Tibial artery (tissue), 4 donors: ENCODE results near the gene TREML1.

Source experiments
- DNase-seq, 2 donors: peaks; one replicate each; pipeline ENCODE4 v3.0.0-alpha.2; 2019
- H3K27ac ChIP-seq, 2 donors: fragments of 200-600 bp; sonication (generic) in 1 of 2; 1 replicate in 1 of 2; 2 replicates in 1 of 2; pipeline ENCODE4 v1.5.1; 2018 to 2019; ENCODE audit warnings: mild to moderate bottlenecking in 1 of 2
- H3K27me3 ChIP-seq, 2 donors: fragments of 200-600 bp; sonication (generic) in 1 of 2; one replicate each; pipeline versions ENCODE4 v1.5.1 to v1.6.0; 2016 to 2019
- H3K36me3 ChIP-seq, 3 donors: fragments of 200-600 bp; sonication (generic) in 2 of 3; one replicate each; pipeline ENCODE4 v1.5.1; 2016 to 2019; ENCODE audit warnings: mild to moderate bottlenecking in 2 of 3
- H3K4me1 ChIP-seq, 4 donors: fragments of 200-600 bp; sonication (generic) in 2 of 4; 1 replicate in 3 of 4; 2 replicates in 1 of 4; pipeline ENCODE4 v1.5.1; 2016 to 2019
- H3K4me3 ChIP-seq, 2 donors: fragments of 200-600 bp; sonication (generic) in 1 of 2; 1 replicate in 1 of 2; 2 replicates in 1 of 2; pipeline ENCODE4 v1.5.1; 2018 to 2019; ENCODE audit warnings: mild to moderate bottlenecking in 2 of 2
- H3K9me3 ChIP-seq, 3 donors: fragments of 200-600 bp; sonication (generic) in 1 of 3; one replicate each; pipeline ENCODE4 v1.5.1; 2016 to 2019
- CTCF ChIP-seq, 2 experiments: fragments of 200-600 bp in 1 of 2; fragments of 450-650 bp in 1 of 2; IDR thresholded peaks; one replicate each; pipeline ENCODE4 v1.5.1; 2017 to 2019; ENCODE audit warnings: antibody characterized with exemption in 2 of 2, mild to moderate bottlenecking in 1 of 2, moderate library complexity in 1 of 2
- intact Hi-C: fragments of 100-400 bp; cut with DNase I; formaldehyde crosslinking; loops from one replicate; pipeline ENCODE4 v1.15.0; 2023; ENCODE audit warnings: low total_unique reads

TREML1 gene

GRCh38 chr6:41135062-41135832 lies 18.9 kb downstream of the TREML1 start:
- H3K4me3 ChIP-seq, result no peak overlapping the region
- H3K27ac ChIP-seq, result no peak overlapping the region
- no peaks in the 10 kb centered on the region for H3K9me3 ChIP-seq
- no peak for TF ChIP-seq CTCF (IDR thresholded peaks at IDR 0.05)
- peaks cover 6 to 47% (median 14%) of the 10 kb centered on the region in 3 donors for H3K36me3 ChIP-seq
- no peak for DNase-seq
- H3K27me3 ChIP-seq, result no peaks in the 10 kb centered on the region
- H3K4me1 ChIP-seq, result no peaks in the 10 kb centered on the region
- intact Hi-C loops, result no loop called here

DNA sequence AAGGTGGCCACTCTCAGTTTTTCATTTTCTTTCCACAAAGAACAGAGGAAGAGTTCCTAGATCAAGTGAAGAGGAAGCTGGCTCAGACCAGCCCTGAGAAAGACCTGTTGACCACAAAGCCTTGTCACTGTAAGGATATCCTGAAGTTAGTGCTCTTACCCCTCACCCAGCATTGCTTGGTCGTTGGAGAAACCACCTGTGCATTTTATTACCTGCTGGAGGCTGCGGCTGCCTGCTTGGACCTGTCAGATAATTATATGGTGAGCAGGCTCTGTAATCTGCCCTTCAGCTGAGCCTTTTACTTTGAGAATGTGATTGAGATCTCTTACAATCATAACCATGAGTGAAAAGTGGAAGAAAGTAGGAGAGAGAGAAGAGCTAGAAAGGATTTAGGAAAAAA lies 21.9 kb downstream of the TREML1 start:
- no peak for TF ChIP-seq CTCF (IDR thresholded peaks at IDR 0.05)
- DNase-seq, result no peak
- Histone ChIP-seq H3K27ac (no peak overlapping the region), H3K27me3 (no peaks in the 10 kb centered on the region), H3K36me3 (peaks cover 3 to 17% (median 6%) of the 10 kb centered on the region in 3 donors), H3K4me3 (no peak overlapping the region), H3K9me3 (no peaks in the 10 kb centered on the region), H3K4me1 (no peaks in the 10 kb centered on the region)
- intact Hi-C loops, result no loop called here

GRCh38 chr6:41125282-41125681 lies 28.9 kb downstream of the TREML1 start:
- Histone ChIP-seq H3K4me3 (no peak overlapping the region), H3K27ac (no peak overlapping the region), H3K9me3 (no peaks in the 10 kb centered on the region), H3K27me3 (no peaks in the 10 kb centered on the region), H3K4me1 (no peaks in the 10 kb centered on the region), H3K36me3 (peaks cover 0 to 17% (median 14%) of the 10 kb centered on the region in 3 donors)
- no peak for TF ChIP-seq CTCF (IDR thresholded peaks at IDR 0.05)
- intact Hi-C loops, result no loop called here
- DNase-seq, result no peak

GRCh38 chr6:41122918-41123317 lies 31.2 kb downstream of the TREML1 start:
- no peak for DNase-seq
- Histone ChIP-seq H3K4me3 (no peak overlapping the region), H3K4me1 (no peaks in the 10 kb centered on the region), H3K36me3 (peaks cover 0 to 17% (median 14%) of the 10 kb centered on the region in 3 donors), H3K27ac (no peak overlapping the region), H3K9me3 (no peaks in the 10 kb centered on the region), H3K27me3 (no peaks in the 10 kb centered on the region)
- TF ChIP-seq CTCF (IDR thresholded peaks at IDR 0.05), result no peak
- intact Hi-C loops, result no loop called here

- no peaks in the 10 kb centered on the region for H3K27me3 ChIP-seq
- H3K4me3 ChIP-seq, result no peak overlapping the region
- no peak overlapping the region for H3K27ac ChIP-seq
- H3K9me3 ChIP-seq, result no peaks in the 10 kb centered on the region
- no peaks in the 10 kb centered on the region for H3K4me1 ChIP-seq
- no peak for TF ChIP-seq CTCF (IDR thresholded peaks at IDR 0.05)
- peaks cover 0 to 17% (median 14%) of the 10 kb centered on the region in 3 donors for H3K36me3 ChIP-seq
- intact Hi-C loops, result no loop called here
- no peak for DNase-seq
These were observed 31.8 kb downstream of the TREML1 start for GRCh38 chr6:41122373-41122772.
